ENCODE data around the gene ANKRD36C. TPM values are rescaled to one million over a fixed set of nuclear protein-coding genes. Genes with fewer than 3 reads are reported as not detected.
"Not testable (repeated sequence)": the region's sequence is repeated elsewhere in the genome, so short reads cannot be mapped to it uniquely, and the experiment has no call there.

The ANKRD36C gene
- total RNA-seq, 1 experiment from 2014 or later: 19.5 TPM

DNA sequence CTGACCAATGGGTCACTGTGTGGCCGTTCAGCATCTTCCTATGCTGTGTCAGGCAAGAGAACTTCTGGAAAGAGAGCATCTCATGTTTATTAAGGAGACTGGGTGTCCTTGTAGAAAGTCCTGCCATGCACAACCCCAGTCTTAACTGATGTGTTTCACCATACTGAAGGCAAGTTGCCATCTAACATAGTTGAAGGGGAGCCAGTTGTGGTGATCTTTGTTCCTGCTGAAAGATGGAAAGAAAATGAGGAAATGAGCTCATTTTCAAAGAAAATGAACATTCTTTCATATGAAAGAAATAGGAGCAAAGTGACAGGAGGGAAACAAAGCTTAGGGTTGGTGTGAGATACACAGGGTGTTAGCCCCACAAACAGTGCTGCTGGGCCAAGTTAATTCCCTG lies 178.3 kb downstream of the ANKRD36C start:
- DNase-seq (ENCODE audit: extremely low read depth, low read depth): not testable (repeated sequence)

DNA sequence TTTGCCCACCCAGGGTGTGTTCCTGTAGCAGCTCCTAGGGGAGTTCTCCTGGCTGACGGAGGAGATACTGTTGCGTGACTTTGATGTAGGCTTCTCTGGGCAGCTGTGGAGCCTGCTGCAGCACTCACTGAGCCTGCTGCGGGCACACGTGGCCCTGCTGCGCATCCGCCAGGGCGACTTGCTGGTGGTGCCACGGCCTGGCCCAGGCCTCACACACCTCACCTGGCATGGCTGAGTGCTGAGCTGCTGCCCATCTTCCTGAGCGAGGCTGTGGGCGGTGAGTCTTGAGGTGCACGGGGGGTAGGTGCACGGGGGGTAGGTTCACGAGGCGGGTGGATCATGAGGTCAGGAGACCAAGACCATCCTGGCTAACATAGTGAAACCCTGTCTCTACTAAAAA lies 191.7 kb downstream of the ANKRD36C start:
- DNase-seq (ENCODE audit: extremely low read depth, low read depth): no peak

- not testable (repeated sequence) for DNase-seq (ENCODE audit: extremely low read depth, low read depth)
Observed at GRCh38 chr2:95799147-95799889, 192.3 kb downstream of the ANKRD36C start.

- DNase-seq (ENCODE audit: extremely low read depth, low read depth): not testable (repeated sequence)
Observed at GRCh38 chr2:95796249-95797099, 195.2 kb downstream of the ANKRD36C start.

- DNase-seq (ENCODE audit: extremely low read depth, low read depth): not testable (repeated sequence)
Observed at GRCh38 chr2:95793970-95794369, 197.7 kb downstream of the ANKRD36C start.

GRCh38 chr2:95790180-95790579 lies 201.4 kb downstream of the ANKRD36C start:
- DNase-seq (ENCODE audit: extremely low read depth, low read depth): not testable (repeated sequence)

GRCh38 chr2:95789385-95789784 lies 202.2 kb downstream of the ANKRD36C start:
- DNase-seq (ENCODE audit: extremely low read depth, low read depth): not testable (repeated sequence)

DNA sequence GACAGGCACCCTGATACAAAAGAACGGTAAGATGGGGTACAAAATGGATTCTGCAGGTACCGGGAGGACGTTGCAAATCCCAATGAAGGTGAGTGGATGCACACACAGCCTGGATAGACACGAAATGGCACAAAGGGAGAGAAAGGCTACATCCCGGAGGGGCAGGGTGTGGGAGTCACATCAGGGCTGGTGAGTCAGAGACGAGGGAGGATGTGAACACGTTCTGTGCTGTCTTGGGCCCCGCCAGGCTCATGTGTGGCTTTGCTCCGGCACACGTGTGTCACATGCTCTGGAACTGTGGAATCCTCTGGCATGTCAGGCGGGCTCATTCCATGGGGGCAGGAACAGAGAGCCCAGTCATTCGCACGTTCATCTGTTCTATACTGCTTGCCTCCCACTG lies 203.0 kb downstream of the ANKRD36C start:
- not testable (repeated sequence) for DNase-seq (ENCODE audit: extremely low read depth, low read depth)

Small RNA genes within 50 kb of the gene (small RNA-seq; reads per million reads assigned to genes)
- gene RN7SL210P: 0 reads per million in 2 experiments

Other genes with a start within 250 kb of the ANKRD36C start
- gene GPAT2, start 43.1 kb upstream of the ANKRD36C start, total RNA-seq (2014; rRNA removed; shearing (Covaris generic)): not detected in 2 replicates
- gene ADRA2B, start 124.7 kb upstream of the ANKRD36C start, total RNA-seq (2014; rRNA removed; shearing (Covaris generic)): not detected in 2 replicates
- gene ASTL, start 146.7 kb upstream of the ANKRD36C start, total RNA-seq (2014; rRNA removed; shearing (Covaris generic)): not detected in 2 replicates
- 11.1 and 13.2 TPM in 2 replicates for gene DUSP2, start 153.6 kb upstream of the ANKRD36C start, total RNA-seq (2014; rRNA removed; shearing (Covaris generic))
- 170 and 177 TPM in 2 replicates for gene STARD7, start 217.0 kb upstream of the ANKRD36C start, total RNA-seq (2014; rRNA removed; shearing (Covaris generic))

Measured in NCI-H460 (cell line).